IPS-NIHi7 (cell line): ENCODE data around the gene NKAIN2.
"Not testable (repeated sequence)": the region's sequence is repeated elsewhere in the genome, so short reads cannot be mapped to it uniquely, and the experiment has no call there.

Source experiments
- DNase-seq: peaks from one replicate; pipeline ENCODE4 v3.0.0; 2012; ENCODE audit warnings: mixed read lengths; ENCODE audit errors: extremely low spot score

Gene NKAIN2

GRCh38 chr6:124203101-124203811 lies 399.6 kb downstream of the NKAIN2 start:
- DNase-seq, result no peak

- DNase-seq, result no peak
Measured at GRCh38 chr6:124203812-124204167, 400.1 kb downstream of the NKAIN2 start.

DNA sequence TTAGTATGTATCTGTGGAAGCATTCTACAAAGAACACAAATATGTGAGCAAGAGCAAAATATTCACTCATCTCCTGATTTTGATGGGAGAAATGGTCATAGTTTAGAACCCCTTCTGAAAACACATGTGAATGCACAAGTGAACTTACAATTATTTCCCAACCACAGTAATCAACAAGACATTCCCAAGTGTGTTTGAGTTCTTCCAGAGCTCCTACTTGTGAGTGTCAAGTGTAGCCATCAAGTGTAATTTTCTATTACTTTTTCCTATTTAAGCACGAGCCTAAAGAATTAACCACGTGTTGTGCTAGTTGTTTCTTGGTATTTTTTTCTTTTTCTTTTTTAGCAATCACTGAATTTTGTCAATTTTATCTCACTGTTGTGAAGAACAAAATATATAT lies 402.3 kb downstream of the NKAIN2 start:
- DNase-seq, result no peak

DNA sequence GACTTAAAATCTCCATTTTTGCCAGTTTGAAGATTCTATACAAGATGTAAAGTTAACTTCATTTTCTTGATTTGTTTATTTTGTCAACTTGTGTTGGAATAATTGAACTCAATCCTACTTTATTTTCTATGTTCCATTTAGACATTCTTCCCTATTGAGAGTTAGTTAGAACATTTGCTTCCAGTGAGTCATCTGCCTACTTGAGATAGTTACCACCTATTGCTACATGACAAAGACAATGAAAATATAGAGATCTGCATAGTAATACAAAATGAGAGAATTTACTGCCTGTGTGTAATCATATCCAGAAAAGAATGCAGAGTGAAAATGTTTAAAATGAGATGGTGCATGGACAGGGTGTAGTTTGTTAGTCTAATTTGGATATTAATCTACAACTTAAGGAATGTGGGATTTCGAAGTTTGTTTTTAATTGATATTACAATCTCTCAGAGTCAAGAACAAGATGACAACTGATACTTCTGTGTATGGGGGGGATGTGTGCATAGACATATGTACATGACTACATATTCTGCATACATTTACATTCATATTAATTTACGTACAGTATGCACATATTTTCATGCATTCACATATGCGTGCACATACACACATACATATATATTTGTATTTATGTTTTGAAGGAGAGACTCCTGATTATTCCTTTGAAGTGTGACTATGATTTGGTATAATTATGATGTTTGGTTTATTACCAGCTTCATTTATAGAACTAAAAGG lies 420.1 kb downstream of the NKAIN2 start:
- peak; percentile 11 for DNase-seq

DNA sequence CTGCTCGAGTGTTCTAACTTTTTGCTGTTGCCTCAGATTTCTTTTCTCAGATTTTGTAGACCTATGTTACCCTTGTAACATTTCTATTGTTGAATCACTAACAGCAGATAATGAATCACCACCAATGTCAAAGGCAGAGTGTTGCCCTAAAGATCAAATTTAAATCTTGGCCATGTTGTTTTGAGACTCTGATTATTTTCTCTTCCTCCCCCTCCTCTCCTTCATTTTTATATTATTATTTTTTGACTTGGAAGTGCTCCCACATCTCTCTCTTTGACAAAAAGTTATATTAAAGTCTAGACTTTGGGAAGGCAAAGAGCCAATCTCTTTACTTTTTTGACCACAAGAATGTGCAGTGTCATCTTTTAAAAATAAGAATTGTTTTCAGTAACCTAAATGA lies 422.7 kb downstream of the NKAIN2 start:
- DNase-seq, result no peak

DNA sequence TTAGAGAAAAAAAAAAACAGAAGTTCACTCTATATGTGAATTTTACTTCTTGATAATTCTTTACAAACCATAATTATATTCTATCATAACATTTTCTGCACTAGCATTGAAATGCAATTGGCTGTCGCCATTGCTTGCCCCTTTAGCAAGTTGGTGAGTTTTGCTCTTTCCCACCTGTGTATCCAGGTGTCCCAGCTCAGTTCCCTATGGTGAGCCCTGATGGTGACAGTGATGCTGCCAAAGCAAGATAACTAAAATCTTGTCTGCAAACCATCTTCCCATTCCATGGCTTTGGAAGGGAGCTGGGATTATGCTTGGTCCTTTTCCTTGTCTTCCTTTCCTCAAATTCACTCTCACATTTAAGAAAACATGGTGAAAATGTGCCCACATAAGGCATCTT lies 429.6 kb downstream of the NKAIN2 start:
- DNase-seq, result no peak

DNA sequence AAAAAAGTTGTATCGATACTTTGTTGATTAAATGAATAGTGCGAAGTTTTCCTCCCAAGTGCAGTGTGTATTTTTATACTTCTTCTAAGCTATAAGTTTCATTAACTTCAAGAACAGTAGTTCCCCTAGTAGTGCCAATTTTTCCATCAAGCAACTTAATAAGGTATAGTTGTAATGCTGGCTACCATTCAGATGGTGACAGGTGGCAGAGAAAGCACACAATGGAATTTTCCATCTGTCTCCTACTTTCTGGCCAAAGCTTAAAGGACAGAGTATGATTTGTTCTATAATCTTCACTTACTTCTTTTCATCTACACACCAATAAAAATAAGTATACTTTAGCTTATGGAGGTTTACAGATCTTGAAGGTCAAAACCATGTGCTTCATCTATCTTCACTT lies 431.1 kb downstream of the NKAIN2 start:
- DNase-seq, result no peak

- DNase-seq, result no peak
Measured at GRCh38 chr6:124237911-124238310, 434.2 kb downstream of the NKAIN2 start.

DNA sequence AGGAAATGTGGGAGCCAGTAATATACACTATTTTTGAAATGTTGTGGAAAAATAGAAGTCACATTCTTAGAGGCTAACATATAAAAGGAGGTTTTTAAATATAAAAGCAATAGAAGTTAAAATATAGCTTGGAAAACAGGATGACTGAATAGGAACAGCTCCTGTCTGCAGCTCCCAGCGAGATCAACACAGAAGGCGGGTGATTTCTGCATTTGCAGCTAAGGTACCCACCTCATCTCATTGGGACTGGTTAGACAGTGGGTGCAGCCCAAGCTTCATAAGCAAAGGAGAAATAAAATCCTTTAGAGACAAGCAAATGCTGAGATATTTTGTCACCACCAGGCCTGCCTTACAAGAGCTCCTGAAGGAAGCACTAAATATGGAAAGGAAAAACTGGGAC lies 434.7 kb downstream of the NKAIN2 start:
- DNase-seq, result not testable (repeated sequence)

GRCh38 chr6:124254941-124255685 lies 451.4 kb downstream of the NKAIN2 start:
- DNase-seq, result no peak

GRCh38 chr6:124260337-124260736 lies 456.7 kb downstream of the NKAIN2 start:
- DNase-seq, result peak; percentile 14

DNA sequence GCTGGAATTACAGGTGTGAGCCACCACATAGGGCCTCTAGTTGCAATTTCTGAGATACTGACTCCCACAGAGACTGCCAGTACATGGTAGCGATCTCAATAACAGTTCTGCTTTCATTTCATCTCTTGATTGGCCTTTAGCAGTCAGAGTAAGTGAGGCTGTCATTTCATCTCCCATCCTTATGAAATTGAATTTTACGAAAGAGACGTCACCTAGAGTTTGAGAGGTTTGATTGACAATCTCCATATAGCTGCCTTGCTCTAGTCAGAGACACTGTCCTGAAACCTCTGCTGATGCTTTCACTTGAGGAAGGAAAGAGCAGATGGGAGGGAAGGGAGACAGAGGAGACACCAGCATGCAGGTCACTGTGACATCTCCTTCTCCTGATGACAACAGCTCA lies 466.1 kb downstream of the NKAIN2 start:
- no peak for DNase-seq

- DNase-seq, result no peak
Measured at GRCh38 chr6:124273701-124274100, 470.0 kb downstream of the NKAIN2 start.

- DNase-seq, result no peak
Measured at GRCh38 chr6:124282541-124282940, 478.9 kb downstream of the NKAIN2 start.

DNA sequence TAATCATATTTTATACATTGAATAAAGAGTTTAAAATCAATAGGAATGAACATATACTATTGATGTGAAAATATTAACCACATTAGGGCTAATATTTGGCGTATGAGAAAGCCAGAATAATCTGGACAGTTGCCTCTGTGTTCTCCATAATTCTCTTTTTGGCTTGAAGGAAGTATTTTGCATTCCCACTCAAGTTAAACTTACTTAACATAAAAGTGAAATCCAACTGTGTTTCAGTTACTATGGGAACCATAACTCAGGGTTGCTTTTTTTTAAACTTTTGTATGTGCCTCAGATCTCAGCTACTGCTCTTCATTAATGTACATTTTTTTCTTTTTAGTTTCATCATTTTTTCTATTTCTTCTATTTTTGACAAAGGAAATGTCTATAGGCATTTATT lies 479.8 kb downstream of the NKAIN2 start:
- DNase-seq, result no peak

DNA sequence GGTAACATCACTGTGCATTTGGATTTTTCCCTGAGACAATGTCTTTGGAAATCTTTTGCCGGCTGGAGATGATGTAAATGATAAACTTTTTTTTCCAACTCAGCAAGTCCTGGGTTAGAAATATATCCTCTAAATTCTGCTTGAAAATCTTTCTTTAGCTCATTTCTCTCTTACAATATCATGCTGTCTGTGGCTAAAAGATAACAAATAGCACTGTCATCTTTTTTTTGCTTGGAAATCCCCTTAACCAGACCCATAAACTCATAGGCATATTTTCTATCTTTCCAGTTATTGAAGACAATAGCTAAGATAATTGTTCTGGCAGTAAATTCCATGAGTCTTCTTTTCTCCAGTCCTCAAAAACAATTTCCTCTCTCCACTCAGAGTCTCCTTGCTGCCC lies 481.5 kb downstream of the NKAIN2 start:
- DNase-seq, result no peak

- DNase-seq, result no peak
Measured at GRCh38 chr6:124294574-124295200, 491.0 kb downstream of the NKAIN2 start.

DNA sequence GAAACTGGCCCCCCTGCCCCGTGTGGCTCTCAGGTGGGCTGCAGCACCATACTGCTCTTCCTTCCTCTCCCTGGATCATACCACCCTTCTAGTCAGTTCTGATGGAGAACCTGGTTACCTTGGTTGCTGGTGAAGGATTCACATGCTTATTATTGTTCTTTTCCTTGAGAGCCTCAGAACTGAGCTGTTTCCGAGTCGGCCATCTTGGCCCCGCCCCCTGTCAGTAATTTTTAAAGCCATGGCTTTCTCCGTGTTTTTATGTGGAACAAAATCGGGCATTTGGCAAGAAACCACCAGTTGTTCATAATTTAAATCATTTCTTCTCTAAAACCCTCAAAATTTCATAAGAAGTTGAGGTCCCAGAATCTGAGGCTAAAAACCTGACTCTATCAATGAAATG lies 493.8 kb downstream of the NKAIN2 start:
- DNase-seq, result no peak

- no peak for DNase-seq
Measured at GRCh38 chr6:124298730-124299129, 495.1 kb downstream of the NKAIN2 start.

- DNase-seq, result not testable (repeated sequence)
Measured at GRCh38 chr6:124300907-124301306, 497.2 kb downstream of the NKAIN2 start.

GRCh38 chr6:124303971-124304370 lies 500.3 kb downstream of the NKAIN2 start:
- no peak for DNase-seq

DNA sequence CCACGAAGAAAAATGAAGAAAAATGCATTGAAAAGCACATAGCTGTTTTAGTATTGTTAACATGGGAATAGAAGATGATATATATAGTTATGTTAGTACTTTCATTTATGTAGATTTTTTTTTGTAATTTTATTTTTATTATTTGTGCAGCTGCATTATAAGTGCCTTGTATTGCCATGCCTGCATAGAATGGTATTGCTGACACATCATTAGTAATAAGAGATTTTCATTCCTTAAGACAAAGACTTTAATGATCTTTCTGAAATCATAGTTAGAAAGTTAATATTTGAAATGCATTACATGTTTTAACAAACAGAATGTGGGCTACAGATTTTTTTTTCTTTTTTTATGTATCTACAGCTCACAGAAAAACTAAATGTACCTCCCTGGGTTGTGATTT lies 506.5 kb downstream of the NKAIN2 start:
- DNase-seq, result no peak
